Stimulated activated CD8-positive, alpha-beta memory T cell treated with anti-CD3 and anti-CD28 coated beads, Interleukin-7, amount 100 ng/mL, for 48 hours (primary cell): Measurements from ENCODE around the gene SNTG2.
"Not testable (repeated sequence)": the region's sequence is repeated elsewhere in the genome, so short reads cannot be mapped to it uniquely, and the experiment has no call there.

Source experiments
- DNase-seq, 2 donors: peaks; one replicate each; pipeline ENCODE4 v3.0.0-alpha.2; 2020; ENCODE audit warnings: low read depth in 1 of 2; ENCODE audit errors: extremely low read depth in 1 of 2

The SNTG2 gene

GRCh38 chr2:1229596-1229995 is 278.9 kb downstream of the SNTG2 start:
- not testable (repeated sequence) for DNase-seq

GRCh38 chr2:1230155-1230893 is 279.7 kb downstream of the SNTG2 start:
- DNase-seq: no peak

- no peak for DNase-seq
These were observed 280.9 kb downstream of the SNTG2 start for GRCh38 chr2:1231466-1232063.

DNA sequence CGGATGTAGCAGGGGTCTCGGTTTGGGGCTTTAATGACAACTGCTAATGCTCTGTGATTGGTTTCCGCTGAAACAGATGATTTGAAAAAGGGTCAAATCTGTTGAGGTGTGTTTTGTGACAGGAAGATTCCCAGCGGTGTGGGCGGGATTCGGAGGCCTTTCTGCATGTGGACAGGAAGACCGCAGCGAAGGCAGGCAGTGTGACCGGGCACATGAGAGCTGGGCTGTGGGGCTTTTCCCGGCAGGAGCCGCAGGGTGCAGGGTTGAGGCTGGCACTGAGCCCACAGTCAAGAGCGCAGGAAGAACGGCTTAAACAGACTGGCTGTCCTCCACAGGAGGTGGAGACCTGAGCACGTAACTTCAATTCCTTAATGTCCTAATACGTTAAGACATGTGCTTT is 282.6 kb downstream of the SNTG2 start:
- DNase-seq: no peak

DNA sequence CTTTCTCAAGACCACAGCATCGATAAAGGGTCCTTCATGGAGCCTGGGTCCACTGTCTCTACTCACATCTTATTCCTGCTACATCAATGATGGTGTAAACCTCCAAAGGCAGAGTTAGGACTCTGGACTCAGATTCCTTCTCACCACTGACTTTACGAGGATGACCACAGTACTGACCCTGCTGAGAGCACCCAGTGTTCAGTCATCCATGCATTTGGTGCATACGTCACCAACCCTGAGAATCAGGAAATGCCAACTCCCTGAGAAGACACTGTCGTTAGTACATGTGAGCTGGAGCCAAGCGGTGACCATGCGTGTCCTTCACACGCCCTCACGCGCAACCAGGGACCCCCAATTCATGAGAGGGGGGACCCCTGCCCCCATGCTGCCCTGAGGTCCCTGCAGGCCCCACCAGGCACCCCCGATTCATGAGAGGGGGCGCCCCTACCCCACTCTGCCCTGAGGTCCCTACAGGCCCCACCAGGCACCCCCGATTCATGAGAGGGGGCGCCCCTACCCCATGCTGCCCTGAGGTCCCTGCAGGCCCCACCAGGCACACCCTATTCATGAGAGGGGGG is 284.2 kb downstream of the SNTG2 start:
- DNase-seq: no peak

- no peak for DNase-seq
These were observed 285.2 kb downstream of the SNTG2 start for GRCh38 chr2:1235806-1236205.

DNA sequence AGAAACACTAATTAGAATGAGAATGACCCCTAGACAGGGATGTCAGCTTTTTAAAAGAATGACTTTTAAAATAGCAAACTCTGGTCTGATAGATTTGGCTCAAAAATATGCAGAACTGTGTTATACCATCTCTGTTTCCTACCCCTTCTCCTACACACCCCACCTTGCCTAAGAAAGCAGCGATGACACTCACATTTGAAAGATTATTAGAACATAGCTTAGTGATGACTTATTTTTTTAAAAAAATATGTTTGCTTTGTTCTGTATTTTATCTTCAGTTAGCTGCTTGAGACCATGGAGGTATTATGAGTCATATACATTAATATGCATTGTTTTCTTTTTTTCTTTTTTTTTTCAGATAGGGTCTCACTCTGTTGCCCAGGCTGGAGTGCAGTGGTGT is 286.0 kb downstream of the SNTG2 start:
- DNase-seq: no peak

DNA sequence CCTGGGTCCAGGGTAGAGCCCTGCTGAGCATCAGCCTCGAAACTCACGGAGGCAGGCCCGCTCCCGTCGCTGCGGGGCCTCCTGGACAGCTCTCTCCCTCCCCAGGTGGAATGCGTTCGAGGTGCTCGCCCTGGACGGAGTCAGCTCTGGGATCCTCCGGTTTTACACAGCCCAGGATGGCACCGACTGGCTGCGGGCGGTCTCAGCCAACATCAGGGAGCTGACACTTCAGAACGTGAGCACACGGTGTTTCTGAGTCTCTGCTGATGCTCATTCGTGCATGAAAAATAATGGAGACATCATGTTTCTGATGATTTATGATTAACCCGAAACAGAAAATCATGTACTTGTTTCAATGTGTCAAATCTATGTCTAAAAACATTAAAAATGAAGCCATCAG is 287.1 kb downstream of the SNTG2 start:
- DNase-seq: no peak

- DNase-seq: no peak
These were observed 288.0 kb downstream of the SNTG2 start for GRCh38 chr2:1238598-1239138.

DNA sequence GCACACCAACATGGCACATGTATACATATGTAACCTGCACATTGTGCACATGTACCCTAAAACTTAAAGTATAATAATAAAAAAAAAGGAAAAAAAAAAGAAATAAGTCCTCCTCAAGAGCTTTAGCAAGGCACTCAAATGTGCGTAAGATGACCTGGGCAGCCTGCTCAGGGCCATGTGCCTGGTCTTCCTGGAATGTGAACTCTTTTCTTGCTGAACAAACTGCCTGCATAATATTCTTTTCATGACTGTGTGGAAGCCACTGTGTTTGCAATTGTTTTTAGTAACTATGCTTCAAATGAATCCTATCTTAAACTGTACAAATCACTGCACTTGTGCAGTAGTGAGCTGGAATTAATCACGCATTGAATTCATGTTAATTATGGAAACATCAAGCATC is 294.5 kb downstream of the SNTG2 start:
- DNase-seq: no peak

DNA sequence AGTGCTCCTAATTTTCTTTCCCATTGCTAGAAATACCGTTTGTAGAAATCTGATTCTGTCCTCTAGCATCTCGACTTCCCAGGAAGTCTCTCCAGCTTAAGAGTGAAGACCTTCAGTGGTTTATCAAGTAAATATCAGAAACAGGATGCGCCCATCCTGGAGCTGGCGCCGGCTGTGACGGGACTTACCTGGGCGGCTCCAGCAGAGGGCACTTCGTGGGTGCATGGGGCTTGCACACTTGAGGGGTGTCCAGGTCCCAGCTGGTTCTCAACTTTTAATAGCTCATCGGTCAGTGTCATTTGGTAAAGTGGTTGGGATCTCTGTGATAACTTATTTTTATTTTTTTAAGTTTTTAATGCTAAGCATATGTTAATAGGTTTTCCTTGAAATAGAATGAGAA is 295.6 kb downstream of the SNTG2 start:
- no peak for DNase-seq

GRCh38 chr2:1246991-1247390 is 296.3 kb downstream of the SNTG2 start:
- no peak for DNase-seq

GRCh38 chr2:1248187-1248586 is 297.5 kb downstream of the SNTG2 start:
- DNase-seq: no peak

- DNase-seq: no peak
These were observed 299.4 kb downstream of the SNTG2 start for GRCh38 chr2:1249897-1250687.

GRCh38 chr2:1251520-1251919 is 300.9 kb downstream of the SNTG2 start:
- DNase-seq: no peak

GRCh38 chr2:1253629-1254028 is 303.0 kb downstream of the SNTG2 start:
- DNase-seq: no peak

DNA sequence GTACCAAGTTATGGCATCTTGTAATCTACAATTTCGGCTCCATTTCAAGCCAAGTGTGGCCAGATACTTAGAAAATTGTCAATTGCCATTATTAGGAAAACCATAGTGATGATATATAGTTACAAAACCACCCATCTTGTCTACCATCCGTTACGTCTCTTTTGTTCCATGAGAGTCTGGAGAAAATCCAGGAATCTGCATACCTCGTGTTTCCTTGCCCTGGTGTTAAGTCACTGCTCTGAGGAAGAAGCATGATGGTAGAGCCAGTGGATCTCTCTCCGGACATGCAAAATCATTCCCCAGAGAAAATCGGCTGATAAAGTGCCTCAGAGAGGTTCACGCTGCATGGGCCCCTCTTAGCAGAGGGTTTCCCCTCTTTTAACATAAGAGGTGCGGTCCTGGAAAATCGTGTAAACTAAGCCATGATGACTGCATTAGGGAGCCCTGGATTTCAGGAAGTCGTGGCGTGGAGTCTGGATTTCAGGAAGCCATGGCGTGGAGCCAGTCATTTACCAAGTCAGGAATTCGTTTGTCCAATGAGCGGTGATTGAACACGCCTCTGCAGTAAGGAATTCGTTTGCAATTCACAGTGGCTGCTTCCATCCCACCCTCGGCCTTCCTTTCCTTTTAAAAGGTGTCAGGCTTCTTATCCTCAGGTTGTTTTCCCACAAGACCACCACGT is 304.2 kb downstream of the SNTG2 start:
- no peak for DNase-seq

DNA sequence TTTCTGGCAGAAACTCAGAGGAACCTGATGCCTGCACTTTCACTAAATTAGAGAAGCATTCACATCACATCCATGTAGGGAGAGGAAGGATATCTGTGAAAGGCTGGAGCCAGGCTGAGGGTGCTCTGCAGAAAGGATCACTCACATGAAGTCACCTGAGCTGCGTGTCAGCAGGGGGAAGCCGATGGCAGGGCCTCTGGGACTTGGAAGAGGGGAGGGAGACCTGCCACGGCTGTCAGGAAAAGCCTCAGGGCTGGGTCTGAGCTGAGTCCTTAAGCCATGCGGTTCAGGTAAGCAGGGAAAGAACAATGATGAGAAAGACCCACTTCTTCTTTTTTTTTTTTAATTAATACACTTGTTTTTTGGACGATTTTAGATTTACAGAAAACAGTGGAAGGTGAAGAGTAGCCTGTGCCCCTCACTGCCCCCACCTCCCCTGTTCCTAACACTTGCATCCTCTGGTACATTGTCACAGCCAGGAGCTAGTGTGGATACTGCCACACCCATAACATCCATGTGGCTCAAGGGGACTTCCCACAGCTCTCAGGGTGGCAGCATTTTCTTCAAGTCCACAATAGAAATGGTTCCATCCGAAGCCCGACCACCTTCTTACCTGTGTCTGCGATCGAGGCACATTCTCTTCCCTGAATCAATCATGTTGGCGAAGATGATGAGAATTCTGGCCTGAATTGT is 306.1 kb downstream of the SNTG2 start:
- no peak for DNase-seq

DNA sequence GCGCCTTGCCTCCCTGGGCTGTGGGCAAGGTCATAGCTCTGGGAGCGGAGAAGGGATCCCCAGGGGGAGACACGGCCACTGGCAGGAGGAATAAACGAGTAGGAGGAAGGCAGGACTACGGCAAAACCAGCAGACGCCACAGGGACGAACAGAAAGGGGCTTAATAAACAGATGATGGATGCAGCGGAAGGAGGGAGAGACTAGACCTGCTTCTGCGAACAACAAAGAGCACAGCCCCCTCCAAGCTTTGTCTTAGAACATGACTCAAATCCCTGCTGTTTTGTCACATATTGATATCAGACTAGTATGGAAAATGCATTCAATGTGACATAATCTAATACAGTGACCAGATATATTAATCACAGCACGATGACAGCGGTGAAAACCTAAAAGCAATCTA is 306.7 kb downstream of the SNTG2 start:
- no peak for DNase-seq

GRCh38 chr2:1259746-1260145 is 309.1 kb downstream of the SNTG2 start:
- DNase-seq: no peak
